ENCODE measurements around the gene TMUB1. TPM values are rescaled to one million over a fixed set of nuclear protein-coding genes. Genes with fewer than 3 reads are reported as not detected.

TMUB1 gene
- total RNA-seq, 2 donors from 2014 or later: 25.7 to 35.2 TPM

GRCh38 chr7:151099486-151100211 is 16.4 kb upstream of the TMUB1 start:
- H3K36me3 ChIP-seq: no peaks in the 10 kb centered on the region
- H3K4me3 ChIP-seq: no peak overlapping the region
- H3K4me1 ChIP-seq (ENCODE audit: control insufficient read depth in 1 of 2, low read depth in 2 of 2): no peaks in the 10 kb centered on the region
- H3K9me3 ChIP-seq: no peaks in the 10 kb centered on the region
- no peaks in the 10 kb centered on the region for H3K27me3 ChIP-seq (replicated peaks; ENCODE audit: insufficient read depth)
- H3K27ac ChIP-seq: no peak overlapping the region
- ATAC-seq (ENCODE audit: insufficient number of reproducible peaks, low FRiP score, low read depth) (no peak), DNase-seq (ENCODE audit: low spot score) (no peak)
- TF ChIP-seq CTCF (IDR thresholded peaks at IDR 0.05): no peak

GRCh38 chr7:151095828-151096475 is 12.7 kb upstream of the TMUB1 start:
- TF ChIP-seq CTCF (IDR thresholded peaks at IDR 0.05): no peak
- ATAC-seq (ENCODE audit: insufficient number of reproducible peaks, low FRiP score, low read depth) (no peak), DNase-seq (ENCODE audit: low spot score) (no peak)
- no peak overlapping the region for H3K4me3 ChIP-seq
- no peak overlapping the region for H3K27ac ChIP-seq
- no peaks in the 10 kb centered on the region for H3K9me3 ChIP-seq
- no peaks in the 10 kb centered on the region for H3K36me3 ChIP-seq
- H3K27me3 ChIP-seq (replicated peaks; ENCODE audit: insufficient read depth): no peaks in the 10 kb centered on the region
- no peaks in the 10 kb centered on the region for H3K4me1 ChIP-seq (ENCODE audit: control insufficient read depth in 1 of 2, low read depth in 2 of 2)

- no peak for TF ChIP-seq CTCF (IDR thresholded peaks at IDR 0.05)
- Histone ChIP-seq H3K27ac (no peak overlapping the region), H3K9me3 (no peaks in the 10 kb centered on the region), H3K4me1 (ENCODE audit: control insufficient read depth in 1 of 2, low read depth in 2 of 2) (no peaks in the 10 kb centered on the region), H3K4me3 (no peak overlapping the region), H3K27me3 (replicated peaks; ENCODE audit: insufficient read depth) (no peaks in the 10 kb centered on the region), H3K36me3 (no peaks in the 10 kb centered on the region)
- DNase-seq (ENCODE audit: low spot score) (no peak), ATAC-seq (ENCODE audit: insufficient number of reproducible peaks, low FRiP score, low read depth) (no peak)
Observed at GRCh38 chr7:151095123-151095797, 12.0 kb upstream of the TMUB1 start.

- no peak for TF ChIP-seq CTCF (IDR thresholded peaks at IDR 0.05)
- no peaks in the 10 kb centered on the region for H3K27me3 ChIP-seq (replicated peaks; ENCODE audit: insufficient read depth)
- ATAC-seq (ENCODE audit: insufficient number of reproducible peaks, low FRiP score, low read depth): no peak
Observed at GRCh38 chr7:151094675-151095074, 11.4 kb upstream of the TMUB1 start.

GRCh38 chr7:151093748-151094147 is 10.5 kb upstream of the TMUB1 start:
- DNase-seq (ENCODE audit: low spot score) (no peak), ATAC-seq (ENCODE audit: insufficient number of reproducible peaks, low FRiP score, low read depth) (no peak)
- Histone ChIP-seq H3K27me3 (replicated peaks; ENCODE audit: insufficient read depth) (no peaks in the 10 kb centered on the region), H3K9me3 (no peaks in the 10 kb centered on the region), H3K36me3 (no peaks in the 10 kb centered on the region), H3K4me3 (no peak overlapping the region), H3K27ac (no peak overlapping the region), H3K4me1 (ENCODE audit: control insufficient read depth in 1 of 2, low read depth in 2 of 2) (peaks cover 5 to 13% of the 10 kb centered on the region in 2 donors)
- no peak for TF ChIP-seq CTCF (IDR thresholded peaks at IDR 0.05)

More at GRCh38 chr7:151094675-151095074, 11.4 kb upstream of the TMUB1 start:
- Histone ChIP-seq H3K4me3 (no peak overlapping the region), H3K36me3 (no peaks in the 10 kb centered on the region), H3K27ac (no peak overlapping the region), H3K4me1 (ENCODE audit: control insufficient read depth in 1 of 2, low read depth in 2 of 2) (peaks cover 3 to 4% of the 10 kb centered on the region in 2 donors), H3K9me3 (no peaks in the 10 kb centered on the region)
- no peak for DNase-seq (ENCODE audit: low spot score)

Measured in thoracic aorta (tissue), 2 donors.